Loucy (cell line): ENCODE data around the gene DZIP1L.

Source experiments
- H2AFZ ChIP-seq: fragments of 200-600 bp; sonication (generic); 2 replicates; pipeline ENCODE4 v1.6.0; 2016; ENCODE audit warnings: antibody characterized with exemption, mild to moderate bottlenecking, low read length, moderate library complexity
- H3F3A ChIP-seq: fragments of 200-600 bp; 2 replicates; pipeline ENCODE4 v1.6.0; 2016; ENCODE audit warnings: antibody characterized with exemption, low read depth, mild to moderate bottlenecking
- H3K27me3 ChIP-seq: fragments of 200-600 bp; sonication (generic); 2 replicates; pipeline ENCODE4 v1.6.1; 2014; ENCODE audit warnings: low read length, mild to moderate bottlenecking; ENCODE audit not compliant: insufficient read depth, poor library complexity, severe bottlenecking
- H3K36me3 ChIP-seq: fragments of 200-600 bp; sonication (generic); 2 replicates; pipeline ENCODE4 v1.6.1; 2016; ENCODE audit warnings: low read length; ENCODE audit not compliant: insufficient read depth
- H3K4me1 ChIP-seq: fragments of 200-600 bp; sonication (generic); 2 replicates; pipeline ENCODE4 v1.5.1; 2014; ENCODE audit warnings: low read length, mild to moderate bottlenecking; ENCODE audit not compliant: insufficient read depth, poor library complexity, severe bottlenecking
- H3K4me2 ChIP-seq: fragments of 200-600 bp; sonication (generic); 2 replicates; pipeline ENCODE4 v1.6.0; 2014; ENCODE audit warnings: antibody characterized with exemption, low read length, low read depth, mild to moderate bottlenecking; ENCODE audit not compliant: poor library complexity, severe bottlenecking
- H3K4me3 ChIP-seq: fragments of 200-600 bp; sonication (generic); 2 replicates; pipeline ENCODE4 v1.5.1; 2014; ENCODE audit warnings: low read length, mild to moderate bottlenecking, mixed read lengths; ENCODE audit not compliant: poor library complexity, severe bottlenecking
- H3K79me2 ChIP-seq: fragments of 200-600 bp; sonication (generic); 2 replicates; pipeline ENCODE4 v1.6.1; 2014; ENCODE audit warnings: low read length; ENCODE audit not compliant: insufficient read depth
- H3K9ac ChIP-seq: fragments of 200-600 bp; sonication (generic); 2 replicates; pipeline ENCODE4 v1.6.0; 2014; ENCODE audit warnings: mild to moderate bottlenecking, low read depth, low read length, moderate library complexity; ENCODE audit not compliant: poor library complexity, severe bottlenecking
- H3K9me2 ChIP-seq: fragments of 200-600 bp; sonication (generic); replicated peaks from 2 replicates; pipeline ENCODE4 v1.6.1; 2016; ENCODE audit warnings: low read depth, low read length, mixed read lengths
- H3K9me3 ChIP-seq: fragments of 200-600 bp; sonication (generic); 2 replicates; pipeline ENCODE4 v1.6.1; 2014; ENCODE audit warnings: mild to moderate bottlenecking, antibody characterized with exemption, low read length, low read depth; ENCODE audit not compliant: insufficient read depth
- H4K20me1 ChIP-seq: fragments of 200-600 bp; sonication (generic); 2 replicates; pipeline ENCODE4 v1.6.0; 2014; ENCODE audit warnings: antibody characterized with exemption, low read length, mild to moderate bottlenecking; ENCODE audit not compliant: insufficient read depth, poor library complexity, severe bottlenecking
- CTCF ChIP-seq: fragments of 200-600 bp; sonication (generic); conservative IDR thresholded peaks from 2 replicates; pipeline ENCODE4 v1.5.1; 2014; ENCODE audit warnings: mild to moderate bottlenecking, antibody characterized with exemption, low read length
- EZH2phosphoT487 ChIP-seq: fragments of 200-600 bp; IDR thresholded peaks from 2 replicates; pipeline ENCODE4 v1.6.1; 2018; ENCODE audit warnings: antibody characterized with exemption, mild to moderate bottlenecking, moderate library complexity, borderline replicate concordance

Gene DZIP1L

GRCh38 chr3:138127636-138128365 lies 12.4 kb upstream of the DZIP1L start:
- peaks cover 5% of the 10 kb centered on the region; the same call in 1 of the 2 replicates for H3K9me3 ChIP-seq

GRCh38 chr3:138125548-138126221 lies 10.3 kb upstream of the DZIP1L start:
- peak overlapping the region; percentile 61 for H2AFZ ChIP-seq
- no peaks in the 10 kb centered on the region for H3F3A ChIP-seq
- H3K4me2 ChIP-seq = no peak overlapping the region
- no peaks in the 10 kb centered on the region for H4K20me1 ChIP-seq
- H3K9me3 ChIP-seq = peaks cover 5% of the 10 kb centered on the region; the same call in 1 of the 2 replicates
- no peaks in the 10 kb centered on the region for H3K79me2 ChIP-seq
- H3K4me1 ChIP-seq = peaks cover 5% of the 10 kb centered on the region
- no peaks in the 10 kb centered on the region for H3K9me2 ChIP-seq
- no peaks in the 10 kb centered on the region for H3K27me3 ChIP-seq
- H3K36me3 ChIP-seq = no peaks in the 10 kb centered on the region
- no peak overlapping the region for H3K4me3 ChIP-seq
- no peak for TF ChIP-seq EZH2phosphoT487
- no peak for TF ChIP-seq CTCF
- no peak overlapping the region for H3K9ac ChIP-seq

More at GRCh38 chr3:138127636-138128365, 12.4 kb upstream of the DZIP1L start:
- no peak for TF ChIP-seq EZH2phosphoT487
- no peak for TF ChIP-seq CTCF
- H3K4me3 ChIP-seq = no peak overlapping the region
- peaks cover 5% of the 10 kb centered on the region for H3K4me1 ChIP-seq
- no peaks in the 10 kb centered on the region for H4K20me1 ChIP-seq
- H3K4me2 ChIP-seq = no peak overlapping the region
- H3K9me2 ChIP-seq = no peaks in the 10 kb centered on the region
- H3K79me2 ChIP-seq = no peaks in the 10 kb centered on the region
- no peaks in the 10 kb centered on the region for H3K36me3 ChIP-seq
- H3F3A ChIP-seq = no peaks in the 10 kb centered on the region
- no peak overlapping the region for H3K9ac ChIP-seq
- H3K27me3 ChIP-seq = no peaks in the 10 kb centered on the region
- H2AFZ ChIP-seq = no peak overlapping the region

GRCh38 chr3:138124706-138125355 lies 9.4 kb upstream of the DZIP1L start:
- peaks cover 5% of the 10 kb centered on the region for H3K4me1 ChIP-seq
- no peaks in the 10 kb centered on the region for H3K36me3 ChIP-seq
- no peak overlapping the region for H2AFZ ChIP-seq
- H3F3A ChIP-seq = no peaks in the 10 kb centered on the region
- H4K20me1 ChIP-seq = no peaks in the 10 kb centered on the region
- TF ChIP-seq CTCF (no peak), EZH2phosphoT487 (no peak)
- H3K4me3 ChIP-seq = no peak overlapping the region
- H3K9me3 ChIP-seq = peaks cover 5% of the 10 kb centered on the region; the same call in 1 of the 2 replicates
- no peaks in the 10 kb centered on the region for H3K9me2 ChIP-seq
- no peak overlapping the region for H3K9ac ChIP-seq
- no peaks in the 10 kb centered on the region for H3K27me3 ChIP-seq
- H3K4me2 ChIP-seq = no peak overlapping the region
- H3K79me2 ChIP-seq = no peaks in the 10 kb centered on the region
